GM12878 (cell line): ENCODE measurements around the gene THRB.
A peak's percentile ranks its signal among the peaks of the same experiment; 100 is the strongest.

Experiments
- CHD1 ChIP-seq: IDR thresholded peaks from 2 replicates; pipeline ENCODE4 v1.6.1; 2012; ENCODE audit warnings: low read depth, low read length, improper control_type of control experiment
- CHD2 ChIP-seq: IDR thresholded peaks from 2 replicates; pipeline ENCODE4 v1.6.1; 2011; ENCODE audit warnings: low read depth, low read length, improper control_type of control experiment, borderline replicate concordance
- IKZF1 ChIP-seq: fragments of 450-650 bp; conservative IDR thresholded peaks from 2 replicates; pipeline ENCODE4 v1.6.1; 2017; ENCODE audit warnings: antibody characterized with exemption, mild to moderate bottlenecking
- IRF4 ChIP-seq: IDR thresholded peaks from 2 replicates; pipeline ENCODE4 v1.6.1; 2011; ENCODE audit warnings: low read depth, low read length
- MAX ChIP-seq: IDR thresholded peaks from 2 replicates; pipeline ENCODE4 v1.6.1; 2012; ENCODE audit warnings: low read depth, low read length, improper control_type of control experiment
- MYC ChIP-seq: IDR thresholded peaks from 2 replicates; pipeline ENCODE4 v1.6.1; 2011; ENCODE audit warnings: mild to moderate bottlenecking, low read length, moderate library complexity, inconsistent platforms; ENCODE audit not compliant: insufficient read depth, insufficient replicate concordance, insufficient read length, severe bottlenecking
- RFX5 ChIP-seq: IDR thresholded peaks from 2 replicates; pipeline ENCODE4 v1.6.1; 2011; ENCODE audit warnings: low read depth, low read length, improper control_type of control experiment
- SMC3 ChIP-seq: IDR thresholded peaks from 2 replicates; pipeline ENCODE4 v1.6.1; 2011; ENCODE audit warnings: low read length, improper control_type of control experiment, borderline replicate concordance
- SPI1 ChIP-seq: IDR thresholded peaks from 2 replicates; pipeline ENCODE4 v1.6.1; 2011; ENCODE audit warnings: low read depth, mild to moderate bottlenecking, low read length, moderate library complexity, borderline replicate concordance; ENCODE audit not compliant: insufficient read depth
- TF ChIP-seq, protein P1 (sequence below), 3 experiments: IDR thresholded peaks in 2 of 3; conservative IDR thresholded peaks in 1 of 3; 2 replicates each; pipeline ENCODE4 v1.5.1; 2011; ENCODE audit warnings: low read depth in 3 of 3, low read length in 3 of 3, mild to moderate bottlenecking in 3 of 3, control low read depth in 2 of 3, moderate library complexity in 2 of 3, inconsistent platforms in 1 of 3, mixed read lengths in 1 of 3; ENCODE audit not compliant: control insufficient read depth in 2 of 3, insufficient read depth in 1 of 3; ENCODE audit errors: extremely low read depth in 1 of 3

- TF ChIP-seq MYC = no peak
- TF ChIP-seq IKZF1 = no peak
- no peak for TF ChIP-seq CHD2
- TF ChIP-seq IRF4 = 0 out of 2 replicates have a peak, but pooled peaks have one; percentile 31
- TF ChIP-seq, protein P1, sequence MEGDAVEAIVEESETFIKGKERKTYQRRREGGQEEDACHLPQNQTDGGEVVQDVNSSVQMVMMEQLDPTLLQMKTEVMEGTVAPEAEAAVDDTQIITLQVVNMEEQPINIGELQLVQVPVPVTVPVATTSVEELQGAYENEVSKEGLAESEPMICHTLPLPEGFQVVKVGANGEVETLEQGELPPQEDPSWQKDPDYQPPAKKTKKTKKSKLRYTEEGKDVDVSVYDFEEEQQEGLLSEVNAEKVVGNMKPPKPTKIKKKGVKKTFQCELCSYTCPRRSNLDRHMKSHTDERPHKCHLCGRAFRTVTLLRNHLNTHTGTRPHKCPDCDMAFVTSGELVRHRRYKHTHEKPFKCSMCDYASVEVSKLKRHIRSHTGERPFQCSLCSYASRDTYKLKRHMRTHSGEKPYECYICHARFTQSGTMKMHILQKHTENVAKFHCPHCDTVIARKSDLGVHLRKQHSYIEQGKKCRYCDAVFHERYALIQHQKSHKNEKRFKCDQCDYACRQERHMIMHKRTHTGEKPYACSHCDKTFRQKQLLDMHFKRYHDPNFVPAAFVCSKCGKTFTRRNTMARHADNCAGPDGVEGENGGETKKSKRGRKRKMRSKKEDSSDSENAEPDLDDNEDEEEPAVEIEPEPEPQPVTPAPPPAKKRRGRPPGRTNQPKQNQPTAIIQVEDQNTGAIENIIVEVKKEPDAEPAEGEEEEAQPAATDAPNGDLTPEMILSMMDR (IDR thresholded peaks at IDR 0.05 in 2 of 3, conservative IDR thresholded peaks at IDR 0.05 in 1 of 3; ENCODE audit: control insufficient read depth in 2 of 3, extremely low read depth in 1 of 3, insufficient read depth in 1 of 3, low read depth in 3 of 3, low read length in 3 of 3) = peak; percentile 73 to 79 (median 78)
- no peak for TF ChIP-seq MAX
- TF ChIP-seq SMC3 = peak; percentile 86
- no peak for TF ChIP-seq RFX5
- no peak for TF ChIP-seq SPI1
- no peak for TF ChIP-seq CHD1
Measured at GRCh38 chr3:24237971-24238706, 256.5 kb downstream of the THRB start.
